Panc1 (cell line): ENCODE data around the gene RNF224. TPM values are rescaled to one million over a fixed set of nuclear protein-coding genes. Genes with fewer than 3 reads are reported as not detected.

Experiments used
- ATAC-seq: fragments of 200-7000 bp; cut with Tn5 transposase; 2 replicates; pipeline ENCODE4 v1.9.1; 2020; ENCODE audit warnings: mild to moderate bottlenecking, moderate library complexity
- BruUV-seq: library from RNA; stranded (reverse); fragments of 400-500 nt; replicated peaks from 2 replicates; lab custom pipeline; 2021; lab: Mats Ljungman, UMichigan
- CTCF ChIA-PET: fragments of 300-600 bp; sonication (Branson Sonifier 250); formaldehyde crosslinking; loops from one replicate; lab custom pipeline; 2022; ENCODE audit warnings: antibody characterized with exemption; lab: Charles Lee
- POLR2A ChIA-PET: fragments of 300-600 bp; sonication (Branson Sonifier 250); formaldehyde crosslinking; loops from one replicate; lab custom pipeline; 2022; ENCODE audit warnings: antibody characterized with exemption; lab: Charles Lee
- DNase-seq: peaks from one replicate; pipeline ENCODE4 v3.0.0-alpha.2; 2010; ENCODE audit warnings: low read depth, low spot score
- H3K27ac ChIP-seq: 2 replicates; pipeline ENCODE4 v1.5.1; 2011; ENCODE audit warnings: mild to moderate bottlenecking, low read length, inconsistent platforms
- H3K27me3 ChIP-seq: fragments of 200-500 bp; sonication (Bioruptor generic); 2 replicates; pipeline ENCODE4 v1.6.0; 2014; ENCODE audit warnings: low read length, inconsistent platforms; ENCODE audit not compliant: control insufficient read depth, insufficient read depth
- H3K36me3 ChIP-seq: fragments of 200-500 bp; sonication (Bioruptor generic); 2 replicates; pipeline ENCODE4 v1.5.1; 2014; ENCODE audit warnings: inconsistent platforms, mild to moderate bottlenecking, low read length, moderate library complexity; ENCODE audit not compliant: control insufficient read depth, insufficient read depth
- H3K4me1 ChIP-seq: 2 replicates; pipeline ENCODE4 v1.5.1; 2011; ENCODE audit warnings: inconsistent platforms, mild to moderate bottlenecking, low read length, moderate library complexity; ENCODE audit not compliant: control insufficient read depth, insufficient read depth
- H3K4me3 ChIP-seq, 2 experiments: 2 replicates each; pipeline ENCODE4 v1.5.1; 2011 to 2012; ENCODE audit warnings: low read depth in 2 of 2, low read length in 2 of 2, mild to moderate bottlenecking in 2 of 2, inconsistent platforms in 1 of 2, moderate library complexity in 1 of 2
- H3K9me3 ChIP-seq: fragments of 200-500 bp; sonication (Bioruptor generic); 2 replicates; pipeline ENCODE4 v1.5.1; 2014; ENCODE audit warnings: low read depth, mild to moderate bottlenecking, inconsistent platforms, low read length, moderate library complexity; ENCODE audit not compliant: control insufficient read depth, insufficient read depth
- POLR2AphosphoS5 ChIP-seq: IDR thresholded peaks from 2 replicates; pipeline ENCODE4 v1.6.1; 2012; ENCODE audit warnings: mild to moderate bottlenecking, low read depth, low read length, moderate library complexity
- SIN3A ChIP-seq: IDR thresholded peaks from 2 replicates; pipeline ENCODE4 v1.6.1; 2012; ENCODE audit warnings: low read depth, mild to moderate bottlenecking, low read length, moderate library complexity, borderline replicate concordance; ENCODE audit not compliant: insufficient read depth
- TCF7L2 ChIP-seq: IDR thresholded peaks from 2 replicates; pipeline ENCODE4 v1.6.1; 2011; ENCODE audit warnings: mild to moderate bottlenecking, low read depth, low read length, inconsistent platforms
- in situ Hi-C: cut with HindIII; loops from 2 replicates; pipeline ENCODE4 v1.10.0; 2016; ENCODE audit warnings: low sequenced_read_pairs, low pct_unique_long_range_greater_than_20kb
- intact Hi-C: fragments of 100-400 bp; cut with micrococcal nuclease; formaldehyde crosslinking; loops from one replicate; pipeline ENCODE4 v1.10.0; 2022; ENCODE audit not compliant: unreplicated experiment
- total RNA-seq: library from RNA; stranded (reverse); gene quantifications from one replicate; pipeline ENCODE4 v1.2.1, GENCODE V29; 2021; ENCODE audit not compliant: unreplicated experiment
- TF ChIP-seq, protein P1 (sequence below): fragments of 450-650 bp; IDR thresholded peaks from 2 replicates; pipeline ENCODE4 v1.5.1; 2017; ENCODE audit warnings: mild to moderate bottlenecking
- TF ChIP-seq, protein P2 (sequence below), 2 experiments: IDR thresholded peaks; 2 replicates each; pipeline ENCODE4 v1.6.1; 2011 to 2012; ENCODE audit warnings: low read depth in 2 of 2, control low read depth in 1 of 2, low read length in 1 of 2, mild to moderate bottlenecking in 1 of 2, moderate library complexity in 1 of 2; ENCODE audit not compliant: insufficient read depth in 1 of 2

The RNF224 gene
- total RNA-seq, 1 experiment from 2014 or later, result 0.15 TPM

DNA sequence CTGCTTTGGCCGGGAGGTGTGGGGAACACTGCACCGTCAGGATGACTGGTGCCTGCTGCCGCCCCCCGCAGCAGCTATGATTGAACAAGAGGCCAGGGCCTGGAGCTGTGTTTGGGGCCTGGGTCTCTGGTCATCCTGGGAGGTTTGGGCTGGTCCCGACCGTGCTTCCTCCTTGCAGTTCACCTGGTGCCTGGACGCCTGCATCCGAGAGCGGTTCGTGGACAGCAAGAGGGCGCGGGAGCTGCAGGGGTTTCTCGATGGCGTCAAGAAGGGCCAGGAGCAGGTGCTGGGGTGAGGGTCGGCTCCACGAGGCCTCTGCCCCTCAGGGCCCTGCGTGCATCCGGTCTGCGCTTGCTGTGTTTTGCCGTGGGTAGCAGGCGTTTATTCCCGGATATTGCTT lies 36.8 kb downstream of the RNF224 start:
- TF ChIP-seq TCF7L2, result no peak
- no peak for TF ChIP-seq POLR2AphosphoS5
- TF ChIP-seq, protein P1, sequence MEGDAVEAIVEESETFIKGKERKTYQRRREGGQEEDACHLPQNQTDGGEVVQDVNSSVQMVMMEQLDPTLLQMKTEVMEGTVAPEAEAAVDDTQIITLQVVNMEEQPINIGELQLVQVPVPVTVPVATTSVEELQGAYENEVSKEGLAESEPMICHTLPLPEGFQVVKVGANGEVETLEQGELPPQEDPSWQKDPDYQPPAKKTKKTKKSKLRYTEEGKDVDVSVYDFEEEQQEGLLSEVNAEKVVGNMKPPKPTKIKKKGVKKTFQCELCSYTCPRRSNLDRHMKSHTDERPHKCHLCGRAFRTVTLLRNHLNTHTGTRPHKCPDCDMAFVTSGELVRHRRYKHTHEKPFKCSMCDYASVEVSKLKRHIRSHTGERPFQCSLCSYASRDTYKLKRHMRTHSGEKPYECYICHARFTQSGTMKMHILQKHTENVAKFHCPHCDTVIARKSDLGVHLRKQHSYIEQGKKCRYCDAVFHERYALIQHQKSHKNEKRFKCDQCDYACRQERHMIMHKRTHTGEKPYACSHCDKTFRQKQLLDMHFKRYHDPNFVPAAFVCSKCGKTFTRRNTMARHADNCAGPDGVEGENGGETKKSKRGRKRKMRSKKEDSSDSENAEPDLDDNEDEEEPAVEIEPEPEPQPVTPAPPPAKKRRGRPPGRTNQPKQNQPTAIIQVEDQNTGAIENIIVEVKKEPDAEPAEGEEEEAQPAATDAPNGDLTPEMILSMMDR, result no peak
- no peak for TF ChIP-seq SIN3A
- TF ChIP-seq, protein P2, sequence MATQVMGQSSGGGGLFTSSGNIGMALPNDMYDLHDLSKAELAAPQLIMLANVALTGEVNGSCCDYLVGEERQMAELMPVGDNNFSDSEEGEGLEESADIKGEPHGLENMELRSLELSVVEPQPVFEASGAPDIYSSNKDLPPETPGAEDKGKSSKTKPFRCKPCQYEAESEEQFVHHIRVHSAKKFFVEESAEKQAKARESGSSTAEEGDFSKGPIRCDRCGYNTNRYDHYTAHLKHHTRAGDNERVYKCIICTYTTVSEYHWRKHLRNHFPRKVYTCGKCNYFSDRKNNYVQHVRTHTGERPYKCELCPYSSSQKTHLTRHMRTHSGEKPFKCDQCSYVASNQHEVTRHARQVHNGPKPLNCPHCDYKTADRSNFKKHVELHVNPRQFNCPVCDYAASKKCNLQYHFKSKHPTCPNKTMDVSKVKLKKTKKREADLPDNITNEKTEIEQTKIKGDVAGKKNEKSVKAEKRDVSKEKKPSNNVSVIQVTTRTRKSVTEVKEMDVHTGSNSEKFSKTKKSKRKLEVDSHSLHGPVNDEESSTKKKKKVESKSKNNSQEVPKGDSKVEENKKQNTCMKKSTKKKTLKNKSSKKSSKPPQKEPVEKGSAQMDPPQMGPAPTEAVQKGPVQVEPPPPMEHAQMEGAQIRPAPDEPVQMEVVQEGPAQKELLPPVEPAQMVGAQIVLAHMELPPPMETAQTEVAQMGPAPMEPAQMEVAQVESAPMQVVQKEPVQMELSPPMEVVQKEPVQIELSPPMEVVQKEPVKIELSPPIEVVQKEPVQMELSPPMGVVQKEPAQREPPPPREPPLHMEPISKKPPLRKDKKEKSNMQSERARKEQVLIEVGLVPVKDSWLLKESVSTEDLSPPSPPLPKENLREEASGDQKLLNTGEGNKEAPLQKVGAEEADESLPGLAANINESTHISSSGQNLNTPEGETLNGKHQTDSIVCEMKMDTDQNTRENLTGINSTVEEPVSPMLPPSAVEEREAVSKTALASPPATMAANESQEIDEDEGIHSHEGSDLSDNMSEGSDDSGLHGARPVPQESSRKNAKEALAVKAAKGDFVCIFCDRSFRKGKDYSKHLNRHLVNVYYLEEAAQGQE (IDR thresholded peaks at IDR 0.05; ENCODE audit: insufficient read depth in 1 of 2, low read depth in 2 of 2, low read length in 1 of 2), result no peak
- Histone ChIP-seq H3K9me3 (no peaks in the 10 kb centered on the region), H3K27me3 (no peaks in the 10 kb centered on the region), H3K4me1 (no peaks in the 10 kb centered on the region), H3K27ac (no peak overlapping the region), H3K4me3 (no peak overlapping the region), H3K36me3 (0 out of 2 replicates have a peak, but pooled peaks cover 3% of the 10 kb centered on the region)
- BruUV-seq, result no TSS peak
- in situ Hi-C loops, result no loop called here
- ATAC-seq (no peak), DNase-seq (no peak)
- intact Hi-C loops, result no loop called here
- ChIA-PET CTCF (no interaction called here), POLR2A (no interaction called here)

DNA sequence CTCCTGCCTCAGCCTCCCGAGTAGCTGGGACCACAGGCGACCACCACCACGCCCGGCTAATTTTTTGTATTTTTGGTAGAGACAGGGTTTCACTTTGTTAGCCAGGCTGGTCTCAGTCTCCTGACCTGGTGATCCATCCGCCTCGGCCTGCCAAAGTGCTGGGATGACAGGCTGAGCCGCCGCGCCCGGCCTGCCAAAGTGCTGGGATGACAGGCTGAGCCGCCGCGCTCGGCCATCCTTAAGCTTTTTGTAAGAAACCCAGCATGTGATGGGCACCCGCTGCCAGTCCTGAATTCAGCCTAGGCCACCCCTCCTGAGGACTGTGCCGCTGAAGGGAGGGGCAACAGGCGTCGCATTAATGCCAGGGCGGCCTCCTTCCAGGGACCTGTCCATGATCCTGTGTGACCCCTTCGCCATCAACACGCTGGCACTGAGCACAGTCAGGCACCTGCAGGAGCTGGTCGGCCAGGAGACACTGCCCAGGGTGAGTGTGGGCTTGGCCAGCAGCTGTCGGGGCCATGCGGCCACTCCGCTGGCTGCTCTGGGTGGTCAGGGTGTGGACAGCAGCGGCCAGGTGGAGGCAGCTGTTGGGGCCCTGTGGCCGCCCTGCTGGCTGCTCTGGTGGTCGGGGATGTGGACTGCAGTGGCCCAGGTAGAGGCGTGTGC lies 38.3 kb downstream of the RNF224 start:
- H3K36me3 ChIP-seq, result no peaks in the 10 kb centered on the region
- H3K4me1 ChIP-seq, result no peaks in the 10 kb centered on the region
- intact Hi-C loops, result no loop called here
- H3K9me3 ChIP-seq, result no peaks in the 10 kb centered on the region
- H3K27ac ChIP-seq, result no peak overlapping the region
- DNase-seq (no peak), ATAC-seq (no peak)
- BruUV-seq, result no TSS peak
- in situ Hi-C loops, result no loop called here
- no peak overlapping the region for H3K4me3 ChIP-seq
- CTCF ChIA-PET, result interaction anchor here (0.6 kb wide), 1 partner anchor 19 kb away, joined by 3 read pairs; no protein-coding TSS in a partner anchor
- POLR2A ChIA-PET, result no interaction called here
- TF ChIP-seq, protein P1, result no peak
- TF ChIP-seq SIN3A (no peak), TCF7L2 (no peak), POLR2AphosphoS5 (no peak)
- TF ChIP-seq, protein P2 (IDR thresholded peaks at IDR 0.05; ENCODE audit: insufficient read depth in 1 of 2, low read depth in 2 of 2, low read length in 1 of 2), result no peak
- no peaks in the 10 kb centered on the region for H3K27me3 ChIP-seq
